ENCODE results near the gene KCNMB2. TPM values are rescaled to one million over a fixed set of nuclear protein-coding genes. Genes with fewer than 3 reads are reported as not detected.

Gene KCNMB2
- total and polyA plus RNA-seq, 4 donors: 7.8 to 22.9 (median 15.9) TPM

DNA sequence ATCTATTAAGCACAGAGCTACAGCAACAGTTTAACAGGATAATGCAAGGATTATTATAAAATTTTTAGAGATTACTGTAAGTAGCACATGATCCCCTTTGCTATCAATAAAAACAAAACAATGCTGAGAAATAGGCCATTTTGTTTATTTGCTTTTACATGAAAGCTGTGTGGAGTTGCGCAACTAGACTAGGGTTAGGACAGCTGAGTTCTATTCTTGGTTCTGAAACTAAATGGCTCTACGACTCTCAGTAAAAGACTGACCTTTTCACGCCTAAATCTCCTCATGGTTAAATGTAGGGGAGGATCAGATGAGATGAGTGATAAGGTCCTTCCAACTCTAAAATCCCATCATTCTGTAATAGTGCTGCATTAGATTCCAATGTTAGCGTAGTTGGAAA is 25.0 kb downstream of the KCNMB2 start:
- whole genome bisulfite sequencing (ENCODE audit: insufficient coverage): no CpG with 5 or more reads among the region's 4 CpGs

GRCh38 chr3:178562143-178562946 is 26.1 kb downstream of the KCNMB2 start:
- Histone ChIP-seq H3K4me1 (ENCODE audit: control insufficient read depth, insufficient read depth, low read length) (no peaks in the 10 kb centered on the region), H3K27ac (ENCODE audit: low read depth, low read length) (no peak overlapping the region), H3K4me3 (ENCODE audit: low read depth, low read length) (no peak overlapping the region), H3K36me3 (ENCODE audit: control insufficient read depth, insufficient read depth, low read length) (no peaks in the 10 kb centered on the region), H3K27me3 (ENCODE audit: control insufficient read depth, insufficient read depth, low read length) (no peaks in the 10 kb centered on the region), H3K9me3 (ENCODE audit: control insufficient read depth, insufficient read depth, low read length) (no peaks in the 10 kb centered on the region)
- WGBS (ENCODE audit: insufficient coverage): 71% methylated on average over 2 of the region's 4 CpGs
- no peak for DNase-seq (ENCODE audit: low read depth in 4 of 6, low spot score in 6 of 6)

More for the DNA sequence above, 25.0 kb downstream of the KCNMB2 start:
- Histone ChIP-seq H3K36me3 (ENCODE audit: control insufficient read depth, insufficient read depth, low read length) (no peaks in the 10 kb centered on the region), H3K27me3 (ENCODE audit: control insufficient read depth, insufficient read depth, low read length) (no peaks in the 10 kb centered on the region), H3K27ac (ENCODE audit: low read depth, low read length) (no peak overlapping the region), H3K4me1 (ENCODE audit: control insufficient read depth, insufficient read depth, low read length) (no peaks in the 10 kb centered on the region), H3K4me3 (ENCODE audit: low read depth, low read length) (no peak overlapping the region), H3K9me3 (ENCODE audit: control insufficient read depth, insufficient read depth, low read length) (no peaks in the 10 kb centered on the region)
- no peak for DNase-seq (ENCODE audit: low read depth in 4 of 6, low spot score in 6 of 6)

DNA sequence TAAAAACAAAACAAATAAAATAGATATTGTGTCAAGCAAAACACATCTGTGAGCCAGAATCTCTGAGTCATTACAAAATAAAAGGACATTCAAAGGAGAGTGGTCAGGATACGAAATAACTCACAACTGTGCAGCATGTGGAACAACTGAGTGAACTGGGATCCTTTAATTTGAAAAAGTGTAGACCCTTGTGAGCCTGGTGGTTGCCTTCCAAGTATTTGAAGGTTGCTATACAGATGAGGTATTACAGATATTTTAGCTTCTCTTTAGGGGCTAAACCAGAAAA is 26.7 kb downstream of the KCNMB2 start:
- WGBS (ENCODE audit: insufficient coverage): 100% methylated on average over 1 of the region's 1 CpG
- Histone ChIP-seq H3K9me3 (ENCODE audit: control insufficient read depth, insufficient read depth, low read length) (no peaks in the 10 kb centered on the region), H3K27ac (ENCODE audit: low read depth, low read length) (no peak overlapping the region)

DNA sequence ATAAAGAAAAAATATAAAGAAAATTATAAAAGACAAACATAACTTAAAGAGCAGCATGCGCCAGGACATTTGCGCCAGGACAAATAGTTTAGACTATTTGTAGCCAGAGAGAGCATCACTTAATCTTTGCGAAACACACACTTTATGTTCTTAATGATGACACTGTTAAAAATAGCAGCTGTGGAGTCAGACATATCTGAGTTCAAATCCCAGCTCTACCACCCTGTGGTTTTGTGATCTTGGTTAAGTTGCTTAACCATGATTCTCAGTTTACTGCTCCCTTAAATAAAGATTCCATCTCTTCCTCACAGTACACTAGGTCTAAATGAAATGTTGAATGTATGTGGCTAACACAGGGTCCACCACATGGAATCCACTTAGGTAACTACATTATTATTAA is 31.4 kb downstream of the KCNMB2 start:
- H3K27me3 ChIP-seq (ENCODE audit: control insufficient read depth, insufficient read depth, low read length): no peaks in the 10 kb centered on the region

More for the DNA sequence above, 26.7 kb downstream of the KCNMB2 start:
- no peak for DNase-seq (ENCODE audit: low read depth in 4 of 6, low spot score in 6 of 6)
- Histone ChIP-seq H3K4me3 (ENCODE audit: low read depth, low read length) (no peak overlapping the region), H3K36me3 (ENCODE audit: control insufficient read depth, insufficient read depth, low read length) (no peaks in the 10 kb centered on the region), H3K4me1 (ENCODE audit: control insufficient read depth, insufficient read depth, low read length) (no peaks in the 10 kb centered on the region), H3K27me3 (ENCODE audit: control insufficient read depth, insufficient read depth, low read length) (no peaks in the 10 kb centered on the region)

GRCh38 chr3:178568155-178568731 is 32.0 kb downstream of the KCNMB2 start:
- no peak overlapping the region for H3K4me3 ChIP-seq (ENCODE audit: low read depth, low read length)
- no peaks in the 10 kb centered on the region for H3K36me3 ChIP-seq (ENCODE audit: control insufficient read depth, insufficient read depth, low read length)
- no peaks in the 10 kb centered on the region for H3K4me1 ChIP-seq (ENCODE audit: control insufficient read depth, insufficient read depth, low read length)
- no peaks in the 10 kb centered on the region for H3K27me3 ChIP-seq (ENCODE audit: control insufficient read depth, insufficient read depth, low read length)
- no peaks in the 10 kb centered on the region for H3K9me3 ChIP-seq (ENCODE audit: control insufficient read depth, insufficient read depth, low read length)
- no CpG with 5 or more reads among the region's 2 CpGs for WGBS (ENCODE audit: insufficient coverage)
- no peak overlapping the region for H3K27ac ChIP-seq (ENCODE audit: low read depth, low read length)
- DNase-seq (ENCODE audit: low read depth in 4 of 6, low spot score in 6 of 6): no peak

More for the DNA sequence above, 31.4 kb downstream of the KCNMB2 start:
- 100% methylated on average over 2 of the region's 3 CpGs for WGBS (ENCODE audit: insufficient coverage)
- Histone ChIP-seq H3K27ac (ENCODE audit: low read depth, low read length) (no peak overlapping the region), H3K9me3 (ENCODE audit: control insufficient read depth, insufficient read depth, low read length) (no peaks in the 10 kb centered on the region), H3K4me1 (ENCODE audit: control insufficient read depth, insufficient read depth, low read length) (no peaks in the 10 kb centered on the region), H3K4me3 (ENCODE audit: low read depth, low read length) (no peak overlapping the region), H3K36me3 (ENCODE audit: control insufficient read depth, insufficient read depth, low read length) (no peaks in the 10 kb centered on the region)
- DNase-seq (ENCODE audit: low read depth in 4 of 6, low spot score in 6 of 6): no peak

- H3K4me1 ChIP-seq (ENCODE audit: control insufficient read depth, insufficient read depth, low read length): no peaks in the 10 kb centered on the region
- no peak for DNase-seq (ENCODE audit: low read depth in 4 of 6, low spot score in 6 of 6)
- no peaks in the 10 kb centered on the region for H3K27me3 ChIP-seq (ENCODE audit: control insufficient read depth, insufficient read depth, low read length)
- H3K9me3 ChIP-seq (ENCODE audit: control insufficient read depth, insufficient read depth, low read length): no peaks in the 10 kb centered on the region
- no peak overlapping the region for H3K4me3 ChIP-seq (ENCODE audit: low read depth, low read length)
- H3K36me3 ChIP-seq (ENCODE audit: control insufficient read depth, insufficient read depth, low read length): no peaks in the 10 kb centered on the region
- no peak overlapping the region for H3K27ac ChIP-seq (ENCODE audit: low read depth, low read length)
- WGBS (ENCODE audit: insufficient coverage): 20% methylated on average over 1 of the region's 1 CpG
Observed at GRCh38 chr3:178568911-178569310, 32.7 kb downstream of the KCNMB2 start.

- no peaks in the 10 kb centered on the region for H3K9me3 ChIP-seq (ENCODE audit: control insufficient read depth, insufficient read depth, low read length)
- H3K4me1 ChIP-seq (ENCODE audit: control insufficient read depth, insufficient read depth, low read length): no peaks in the 10 kb centered on the region
- H3K4me3 ChIP-seq (ENCODE audit: low read depth, low read length): no peak overlapping the region
- H3K36me3 ChIP-seq (ENCODE audit: control insufficient read depth, insufficient read depth, low read length): no peaks in the 10 kb centered on the region
- WGBS (ENCODE audit: insufficient coverage): no CpG with 5 or more reads among the region's 2 CpGs
- no peak for DNase-seq (ENCODE audit: low read depth in 4 of 6, low spot score in 6 of 6)
- H3K27me3 ChIP-seq (ENCODE audit: control insufficient read depth, insufficient read depth, low read length): no peaks in the 10 kb centered on the region
- no peak overlapping the region for H3K27ac ChIP-seq (ENCODE audit: low read depth, low read length)
Observed at GRCh38 chr3:178569826-178570225, 33.6 kb downstream of the KCNMB2 start.

DNA sequence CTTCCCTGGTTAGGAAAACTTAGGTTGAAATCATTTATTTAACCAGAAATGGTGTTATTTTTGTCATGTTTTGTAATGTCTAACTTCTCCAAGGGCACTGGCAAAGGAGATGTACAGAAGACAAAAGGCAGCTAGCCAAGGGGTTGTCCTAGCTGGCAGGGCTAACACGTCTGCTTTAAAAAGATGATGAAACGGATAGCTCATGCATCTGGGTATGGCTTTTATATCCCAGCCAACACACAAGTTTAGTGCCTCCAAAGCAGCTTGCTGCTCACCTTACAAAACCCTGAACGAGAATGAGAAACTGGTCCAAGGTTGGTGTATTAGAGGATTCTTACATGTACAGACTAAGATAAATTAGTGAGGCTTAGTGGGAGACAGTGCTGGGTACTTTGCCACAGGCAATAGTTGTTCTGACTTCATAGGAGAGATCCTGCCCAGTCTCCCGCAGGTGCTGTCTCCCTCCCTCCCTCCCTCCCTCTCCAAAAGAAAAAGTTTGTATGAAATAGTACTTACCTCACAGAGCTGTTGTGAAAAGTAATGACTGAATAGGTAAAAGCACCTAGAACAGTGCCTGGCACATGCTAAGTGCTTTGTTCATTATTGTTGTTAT is 47.8 kb downstream of the KCNMB2 start:
- no CpG with 5 or more reads among the region's 4 CpGs for WGBS (ENCODE audit: insufficient coverage)

GRCh38 chr3:178584722-178585380 is 48.6 kb downstream of the KCNMB2 start:
- no peak overlapping the region for H3K27ac ChIP-seq (ENCODE audit: low read depth, low read length)
- H3K27me3 ChIP-seq (ENCODE audit: control insufficient read depth, insufficient read depth, low read length): no peaks in the 10 kb centered on the region
- no peaks in the 10 kb centered on the region for H3K4me1 ChIP-seq (ENCODE audit: control insufficient read depth, insufficient read depth, low read length)
- DNase-seq (ENCODE audit: low read depth in 4 of 6, low spot score in 6 of 6): no peak
- H3K9me3 ChIP-seq (ENCODE audit: control insufficient read depth, insufficient read depth, low read length): no peaks in the 10 kb centered on the region
- H3K4me3 ChIP-seq (ENCODE audit: low read depth, low read length): no peak overlapping the region
- no peaks in the 10 kb centered on the region for H3K36me3 ChIP-seq (ENCODE audit: control insufficient read depth, insufficient read depth, low read length)
- WGBS (ENCODE audit: insufficient coverage): 73% methylated on average over 3 of the region's 5 CpGs

More for the DNA sequence above, 47.8 kb downstream of the KCNMB2 start:
- Histone ChIP-seq H3K27me3 (ENCODE audit: control insufficient read depth, insufficient read depth, low read length) (no peaks in the 10 kb centered on the region), H3K9me3 (ENCODE audit: control insufficient read depth, insufficient read depth, low read length) (no peaks in the 10 kb centered on the region), H3K4me1 (ENCODE audit: control insufficient read depth, insufficient read depth, low read length) (no peaks in the 10 kb centered on the region), H3K27ac (ENCODE audit: low read depth, low read length) (no peak overlapping the region), H3K36me3 (ENCODE audit: control insufficient read depth, insufficient read depth, low read length) (no peaks in the 10 kb centered on the region), H3K4me3 (ENCODE audit: low read depth, low read length) (no peak overlapping the region)
- no peak for DNase-seq (ENCODE audit: low read depth in 4 of 6, low spot score in 6 of 6)
